B cell (primary cell): ENCODE data around the gene ZFX. TPM values are rescaled to one million over a fixed set of nuclear protein-coding genes. Genes with fewer than 3 reads are reported as not detected.

Source experiments
- ATAC-seq: fragments of 200-7000 bp; cut with Tn5 transposase; one replicate; pipeline ENCODE4 v1.10.0; 2021; ENCODE audit warnings: low read depth, mild to moderate bottlenecking, moderate number of reproducible peaks, moderate library complexity
- CTCF ChIA-PET: fragments of 350-600 bp; sonication (Branson Sonifier 250); formaldehyde crosslinking; loops from one replicate; lab custom pipeline; 2021; ENCODE audit warnings: antibody characterized with exemption, inconsistent platforms; lab: Charles Lee
- POLR2A ChIA-PET: fragments of 350-600 bp; sonication (Branson Sonifier 250); formaldehyde crosslinking; loops from one replicate; lab custom pipeline; 2021; ENCODE audit warnings: antibody characterized with exemption; lab: Charles Lee
- DNase-seq: peaks from one replicate; pipeline ENCODE4 v3.0.0; 2013
- H2AFZ ChIP-seq: 2 replicates; pipeline ENCODE4 v1.6.1; 2012; ENCODE audit warnings: mild to moderate bottlenecking, low read depth, low read length; ENCODE audit not compliant: insufficient read depth, poor library complexity, severe bottlenecking
- H3K27ac ChIP-seq, 2 donors: 1 replicate in 1 of 2; 2 replicates in 1 of 2; pipeline ENCODE4 v1.5.1; 2012 to 2013; ENCODE audit warnings: low read length in 2 of 2, mild to moderate bottlenecking in 2 of 2, moderate library complexity in 1 of 2
- H3K27me3 ChIP-seq, 4 experiments: fragments of 200-600 bp in 1 of 4; sonication (generic) in 1 of 4; replicated peaks in 1 of 4; 1 replicate in 2 of 4; 2 replicates in 2 of 4; pipeline versions ENCODE4 v1.6.1 to v1.7.0; 2013 to 2016; ENCODE audit warnings: low read length in 3 of 4, mild to moderate bottlenecking in 2 of 4, mixed read lengths in 1 of 4, moderate library complexity in 1 of 4; ENCODE audit not compliant: insufficient read depth in 4 of 4, control insufficient read depth in 3 of 4; ENCODE audit errors: control extremely low read depth in 1 of 4
- H3K36me3 ChIP-seq, 2 experiments: replicated peaks in 1 of 2; 1 replicate in 1 of 2; 2 replicates in 1 of 2; pipeline versions ENCODE4 v1.6.1 to v1.7.1; 2013; ENCODE audit warnings: low read length in 1 of 2; ENCODE audit not compliant: insufficient read depth in 2 of 2, control insufficient read depth in 1 of 2; ENCODE audit errors: control extremely low read depth in 1 of 2, extremely low read depth in 1 of 2
- H3K4me1 ChIP-seq, 2 donors: fragments of 200-600 bp in 1 of 2; sonication (generic) in 1 of 2; 1 replicate in 1 of 2; 2 replicates in 1 of 2; pipeline versions ENCODE4 v1.5.1 to v1.6.1; 2013 to 2017; ENCODE audit warnings: low read length in 2 of 2; ENCODE audit not compliant: control insufficient read depth in 2 of 2, insufficient read depth in 2 of 2
- H3K4me2 ChIP-seq: replicated peaks from 2 replicates; pipeline ENCODE3; 2012; ENCODE audit warnings: mild to moderate bottlenecking, low read depth, low read length; ENCODE audit not compliant: poor library complexity, severe bottlenecking
- H3K4me3 ChIP-seq, 5 experiments: fragments of 200-600 bp in 1 of 5; sonication (generic) in 1 of 5; 1 replicate in 3 of 5; 2 replicates in 2 of 5; pipeline versions ENCODE4 v1.5.1 to v1.7.0; 2011 to 2016; ENCODE audit warnings: low read length in 4 of 5, mild to moderate bottlenecking in 4 of 5, low read depth in 2 of 5, control low read depth in 1 of 5, moderate library complexity in 1 of 5; ENCODE audit not compliant: insufficient read depth in 1 of 5; ENCODE audit errors: control extremely low read depth in 1 of 5, extremely low read depth in 1 of 5
- H3K79me2 ChIP-seq: fragments of 200-600 bp; sonication (generic); one replicate; pipeline ENCODE4 v1.6.0; 2016; ENCODE audit warnings: low read length; ENCODE audit not compliant: control insufficient read depth, insufficient read depth
- H3K9ac ChIP-seq: fragments of 200-600 bp; sonication (generic); 2 replicates; pipeline ENCODE4 v1.6.1; 2017; ENCODE audit warnings: mild to moderate bottlenecking, low read length, moderate library complexity
- H3K9me3 ChIP-seq, 3 donors: one replicate each; pipeline versions ENCODE4 v1.6.1 to v1.7.1; 2013; ENCODE audit warnings: low read length in 2 of 3; ENCODE audit not compliant: control insufficient read depth in 2 of 3, insufficient read depth in 1 of 3; ENCODE audit errors: control extremely low read depth in 1 of 3
- H4K20me1 ChIP-seq: 2 replicates; pipeline ENCODE4 v1.6.0; 2012; ENCODE audit warnings: mild to moderate bottlenecking, low read length; ENCODE audit not compliant: insufficient read depth, control insufficient read depth, poor library complexity, severe bottlenecking
- H3K27ac Mint-ChIP-seq: one replicate; pipeline ENCODE4 v1.8.0; 2021; ENCODE audit warnings: mixed read lengths
- H3K27me3 Mint-ChIP-seq: one replicate; pipeline ENCODE4 v1.8.0; 2021; ENCODE audit warnings: mixed read lengths
- H3K4me1 Mint-ChIP-seq: one replicate; pipeline ENCODE4 v1.8.0; 2021; ENCODE audit warnings: mixed read lengths
- H3K4me3 Mint-ChIP-seq: one replicate; pipeline ENCODE4 v1.8.0; 2021; ENCODE audit warnings: mixed read lengths
- H3K9me3 Mint-ChIP-seq: one replicate; pipeline ENCODE4 v1.8.0; 2022; ENCODE audit warnings: mixed read lengths; ENCODE audit not compliant: insufficient read depth
- CTCF ChIP-seq: fragments of 200-600 bp; IDR thresholded peaks from one replicate; pipeline ENCODE4 v1.8.0; 2022; ENCODE audit warnings: antibody characterized with exemption, mild to moderate bottlenecking
- EZH2 ChIP-seq: IDR thresholded peaks from 2 replicates; pipeline ENCODE4 v1.6.1; 2012; ENCODE audit warnings: borderline replicate concordance, low read depth, mild to moderate bottlenecking, moderate library complexity, low read length; ENCODE audit not compliant: insufficient read depth, poor library complexity, severe bottlenecking
- WGBS: methylation state at CpG from one replicate; pipeline ENCODE4 v1.1.5; 2013; ENCODE audit warnings: missing lambda C conversion rate; ENCODE audit not compliant: insufficient coverage; 5-methylcytosine and 5-hydroxymethylcytosine counted together
- intact Hi-C: fragments of 100-400 bp; cut with micrococcal nuclease; formaldehyde crosslinking; loops from one replicate; pipeline ENCODE4 v1.10.0; 2022
- polyA plus RNA-seq: library from polyadenylated mRNA; depleted of rRNA; stranded (reverse); fragments of >200 nt; gene quantifications from 2 replicates; pipeline ENCODE4 v1.2.3, GENCODE V29; 2012
- total RNA-seq, 2 donors: library from RNA; stranded (reverse); fragments of 120-200 nt in 1 of 2; gene quantifications; 1 replicate in 1 of 2; 2 replicates in 1 of 2; pipeline versions ENCODE4 v1.2.3 to v1.2.4, GENCODE V29; 2013 to 2022

ZFX gene
- total and polyA plus RNA-seq, 2 donors (not counting 1 experiment from before 2014, with no cell fraction given): 31.3 to 81.8 TPM

GRCh38 chrX:24150051-24150790 is 692 bp downstream of the ZFX start:
- Mint-ChIP-seq H3K27ac (peak overlapping the region; percentile 87), H3K9me3 (no peaks in the 10 kb centered on the region), H3K4me1 (peaks cover 50% of the 10 kb centered on the region), H3K27me3 (no peaks in the 10 kb centered on the region), H3K4me3 (peak overlapping the region; percentile 87)
- peaks cover 0 to 11% of the 10 kb centered on the region in 2 experiments for H3K36me3 ChIP-seq
- H3K79me2 ChIP-seq: peaks cover 48% of the 10 kb centered on the region
- H3K4me2 ChIP-seq: peak overlapping the region; percentile 93
- H3K9ac ChIP-seq: peak overlapping the region; percentile 83
- peak overlapping the region; percentile 90 to 98 for H3K27ac ChIP-seq
- POLR2A ChIA-PET: interaction anchor here (1.4 kb wide), 1 partner anchor 95 kb away, joined by 10 read pairs; the partner anchor contains the start of gene EIF2S3
- CTCF ChIA-PET: no interaction called here
- no peaks in the 10 kb centered on the region for H3K9me3 ChIP-seq
- ATAC-seq (peak; percentile 69), DNase-seq (peak; percentile 94)
- TF ChIP-seq EZH2 (no peak), CTCF (peak; percentile 34)
- intact Hi-C loops: loop anchor here (1.0 to 5.0 kb wide), 4 partner anchors 96 to 368 kb away; partner anchors contain the start of genes APOO, CXorf58, EIF2S3 and SAT1
- peaks cover 38 to 56% of the 10 kb centered on the region in 2 donors for H3K4me1 ChIP-seq
- peak overlapping the region; percentile 61 to 90 (median 72) for H3K4me3 ChIP-seq
- under 1% methylated on average over 60 of the region's 79 CpGs for WGBS
- H2AFZ ChIP-seq: peak overlapping the region; percentile 82
- no peaks in the 10 kb centered on the region for H3K27me3 ChIP-seq
- H4K20me1 ChIP-seq: peaks cover 39% of the 10 kb centered on the region

GRCh38 chrX:24150898-24151297 is 1.4 kb downstream of the ZFX start:
- DNase-seq: peak; percentile 6
- ATAC-seq: no peak
- intact Hi-C loops: loop anchor here (1.0 to 5.0 kb wide), 4 partner anchors 97 to 369 kb away; partner anchors contain the start of genes APOO, CXorf58, EIF2S3 and SAT1
- H3K9ac ChIP-seq: peak overlapping the region; percentile 83
- H3K9me3 ChIP-seq: no peaks in the 10 kb centered on the region
- Mint-ChIP-seq H3K27ac (peak overlapping the region; percentile 85), H3K4me3 (peak overlapping the region; percentile 87), H3K4me1 (peaks cover 52% of the 10 kb centered on the region), H3K27me3 (no peaks in the 10 kb centered on the region), H3K9me3 (no peaks in the 10 kb centered on the region)
- WGBS: 0% methylated on average over 3 of the region's 10 CpGs
- CTCF ChIA-PET: no interaction called here
- TF ChIP-seq CTCF: no peak
- no peak for TF ChIP-seq EZH2
- peaks cover 46% of the 10 kb centered on the region for H4K20me1 ChIP-seq
- H3K27ac ChIP-seq: peak overlapping the region; percentile 72 to 98
- POLR2A ChIA-PET: no interaction called here
- H3K4me3 ChIP-seq: peak overlapping the region; percentile 61 to 90 (median 72)
- peak overlapping the region; percentile 93 for H3K4me2 ChIP-seq
- H3K27me3 ChIP-seq: no peaks in the 10 kb centered on the region
- peak overlapping the region; percentile 82 for H2AFZ ChIP-seq
- peaks cover 55% of the 10 kb centered on the region for H3K79me2 ChIP-seq
- H3K4me1 ChIP-seq: peaks cover 38 to 56% of the 10 kb centered on the region in 2 donors
- H3K36me3 ChIP-seq: peaks cover 0 to 11% of the 10 kb centered on the region in 2 experiments
